Neural crest cell (in vitro differentiated cells): ENCODE measurements around the gene SERHL2. TPM values are rescaled to one million over a fixed set of nuclear protein-coding genes. Genes with fewer than 3 reads are reported as not detected.
A peak's percentile ranks its signal among the peaks of the same experiment; 100 is the strongest.
"Not testable (repeated sequence)": the region's sequence is repeated elsewhere in the genome, so short reads cannot be mapped to it uniquely, and the experiment has no call there.

Source experiments
- DNase-seq: peaks from one replicate; pipeline ENCODE4 v3.0.0; 2021; ENCODE audit warnings: low read depth, mixed read lengths, low spot score
- H3K27ac Mint-ChIP-seq: one replicate; pipeline ENCODE4 v1.8.0; 2021; ENCODE audit warnings: mild to moderate bottlenecking, mixed read lengths; ENCODE audit not compliant: unreplicated experiment
- H3K27me3 Mint-ChIP-seq: 2 replicates; pipeline ENCODE4 v1.8.0; 2021; ENCODE audit warnings: low read depth, mild to moderate bottlenecking, mixed read lengths
- H3K36me3 Mint-ChIP-seq: 2 replicates; pipeline ENCODE4 v1.8.0; 2021; ENCODE audit warnings: low read depth, mild to moderate bottlenecking, mixed read lengths
- H3K4me1 Mint-ChIP-seq: 2 replicates; pipeline ENCODE4 v1.8.0; 2021; ENCODE audit warnings: mixed read lengths
- H3K4me3 Mint-ChIP-seq: one replicate; pipeline ENCODE4 v1.8.0; 2021; ENCODE audit warnings: mild to moderate bottlenecking, mixed read lengths
- H3K9me3 Mint-ChIP-seq: 2 replicates; pipeline ENCODE4 v1.8.0; 2021; ENCODE audit warnings: mixed read lengths
- CTCF ChIP-seq: fragments of 200-600 bp; sonication (generic); conservative IDR thresholded peaks from 2 replicates; pipeline ENCODE4 v1.5.0; 2021; ENCODE audit warnings: antibody characterized with exemption, mild to moderate bottlenecking
- total RNA-seq: library from RNA; stranded (reverse); gene quantifications from 2 replicates; pipeline ENCODE4 v1.2.1, GENCODE V29; 2021

SERHL2 gene
- total RNA-seq, 1 donor from 2014 or later: 0.63 TPM

DNA sequence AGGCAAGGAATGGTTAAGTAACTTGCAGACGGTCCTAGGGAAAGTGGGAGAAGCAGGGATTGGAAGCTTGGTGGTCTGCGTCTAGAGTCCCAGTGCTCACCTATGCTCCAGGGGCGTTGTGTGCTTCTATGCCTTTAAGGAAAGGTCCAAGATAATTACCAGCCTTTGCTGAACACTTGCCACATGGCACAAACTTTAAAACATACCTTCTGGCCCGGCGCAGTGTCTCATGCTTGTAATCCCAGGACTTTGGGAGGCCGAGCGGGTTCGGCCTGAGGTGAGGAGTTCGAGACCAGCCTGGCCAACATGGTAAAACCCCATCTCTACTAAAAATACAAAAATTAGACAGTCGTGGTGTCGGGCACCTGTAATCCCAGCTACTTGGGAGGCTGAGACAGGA, 58.6 kb downstream of the SERHL2 start:
- Mint-ChIP-seq H3K4me1 (peaks cover 68% of the 10 kb centered on the region), H3K27ac (no peak overlapping the region), H3K9me3 (no peaks in the 10 kb centered on the region), H3K27me3 (peaks cover 11% of the 10 kb centered on the region), H3K36me3 (peaks cover 9% of the 10 kb centered on the region), H3K4me3 (peak overlapping the region; percentile 96)
- DNase-seq: no peak
- TF ChIP-seq CTCF: no peak

DNA sequence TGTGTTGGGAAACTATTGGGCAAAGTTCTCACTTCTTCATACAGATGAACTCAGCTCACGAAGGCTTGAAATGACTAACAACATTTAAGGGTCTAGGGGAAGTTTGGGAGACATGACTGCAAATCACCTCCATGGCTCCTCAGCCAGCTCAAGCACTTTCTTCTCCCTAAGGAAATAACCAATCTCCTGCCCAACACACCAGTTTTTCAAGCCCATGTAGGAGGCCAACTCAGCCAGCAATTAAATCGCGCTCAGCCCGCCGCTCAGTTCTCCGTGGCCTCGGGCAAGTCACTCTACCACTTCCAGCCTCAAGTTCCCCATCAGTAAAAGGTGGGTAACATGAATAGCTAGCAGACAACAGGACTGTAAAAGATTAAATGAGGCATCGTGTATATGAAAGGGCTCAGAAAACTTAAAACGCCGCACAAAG, 60.1 kb downstream of the SERHL2 start:
- H3K27ac Mint-ChIP-seq: peak overlapping the region; percentile 96
- TF ChIP-seq CTCF: no peak
- no peak for DNase-seq
- H3K36me3 Mint-ChIP-seq: peaks cover 7% of the 10 kb centered on the region
- peaks cover 63% of the 10 kb centered on the region for H3K4me1 Mint-ChIP-seq
- H3K4me3 Mint-ChIP-seq: peak overlapping the region; percentile 96
- H3K27me3 Mint-ChIP-seq: peaks cover 11% of the 10 kb centered on the region
- H3K9me3 Mint-ChIP-seq: no peaks in the 10 kb centered on the region

- peaks cover 7% of the 10 kb centered on the region for H3K36me3 Mint-ChIP-seq
- H3K9me3 Mint-ChIP-seq: no peaks in the 10 kb centered on the region
- H3K4me1 Mint-ChIP-seq: peaks cover 57% of the 10 kb centered on the region
- peaks cover 11% of the 10 kb centered on the region for H3K27me3 Mint-ChIP-seq
- peak; percentile 39 for TF ChIP-seq CTCF
- H3K4me3 Mint-ChIP-seq: peak within 1 kb of the TSS; percentile 96
- peak within 1 kb of the TSS; percentile 100 for H3K27ac Mint-ChIP-seq
- DNase-seq: peak; percentile 97
Observed at GRCh38 chr22:42614312-42615091, 60.7 kb downstream of the SERHL2 start, which contains the start of gene POLDIP3. Gene POLDIP3, minus strand, starts transcription at chr22:42614883. Its CDS starts 26 bp downstream, at chr22:42614857.

DNA sequence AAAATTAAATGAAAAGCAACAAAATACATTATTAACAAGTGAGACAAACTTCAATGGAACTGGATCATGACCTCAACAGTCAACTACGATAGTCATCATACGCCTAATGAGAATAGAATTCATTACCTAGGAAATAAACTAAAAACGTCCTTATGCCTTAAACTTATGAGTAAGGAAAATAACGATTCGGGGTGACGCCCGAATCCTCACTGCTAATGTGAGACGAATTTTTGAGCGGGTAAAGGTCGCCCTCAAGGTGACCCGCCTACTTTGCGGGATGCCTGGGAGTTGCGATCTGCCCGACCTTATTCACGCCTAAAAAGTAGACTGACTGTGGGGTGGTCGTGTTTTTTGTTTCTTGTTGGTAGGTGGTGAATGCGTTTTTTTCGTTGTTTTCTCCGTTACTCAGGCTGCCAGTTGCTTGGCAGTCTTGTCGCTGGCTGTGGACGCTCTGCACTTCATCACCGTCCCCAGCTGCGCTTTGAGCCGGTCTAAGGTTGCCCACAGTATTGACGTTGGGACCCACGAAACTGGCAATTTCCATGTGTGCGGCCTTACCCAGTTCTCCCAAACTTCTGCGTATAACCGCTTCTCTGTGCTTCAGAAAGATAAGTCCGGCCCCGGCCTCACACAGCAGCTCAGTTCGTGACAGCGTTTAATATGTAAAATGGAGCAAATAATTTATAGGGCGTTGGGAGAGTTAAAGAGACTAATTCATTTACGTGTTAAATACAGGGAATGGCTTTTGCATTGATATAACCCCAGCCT, 61.5 kb downstream of the SERHL2 start:
- no peaks in the 10 kb centered on the region for H3K9me3 Mint-ChIP-seq
- H3K27ac Mint-ChIP-seq: peak overlapping the region; percentile 100
- H3K36me3 Mint-ChIP-seq: peaks cover 7% of the 10 kb centered on the region
- peaks cover 11% of the 10 kb centered on the region for H3K27me3 Mint-ChIP-seq
- peak overlapping the region; percentile 89 for H3K4me3 Mint-ChIP-seq
- no peak for TF ChIP-seq CTCF
- H3K4me1 Mint-ChIP-seq: peaks cover 49% of the 10 kb centered on the region
- peak; percentile 89 for DNase-seq

DNA sequence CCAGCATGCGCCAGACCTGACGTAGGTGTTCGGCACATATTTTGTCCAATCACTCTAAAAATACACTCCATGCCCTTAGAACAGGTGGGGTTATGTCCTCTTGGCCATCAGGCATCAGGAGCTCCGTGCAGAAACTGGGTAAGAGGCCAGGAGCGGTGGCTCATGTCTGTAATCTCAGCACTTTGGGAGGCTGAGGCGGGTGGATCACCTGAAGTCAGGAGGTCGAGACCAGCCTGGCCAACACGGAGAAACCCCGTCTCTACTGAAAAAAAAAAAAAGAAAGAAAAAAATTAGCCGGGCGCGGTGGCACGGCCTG, 62.1 kb downstream of the SERHL2 start:
- peak overlapping the region; percentile 89 for H3K4me3 Mint-ChIP-seq
- peaks cover 46% of the 10 kb centered on the region for H3K4me1 Mint-ChIP-seq
- not testable (repeated sequence) for DNase-seq, H3K36me3 Mint-ChIP-seq, H3K27ac Mint-ChIP-seq, H3K9me3 Mint-ChIP-seq
- H3K27me3 Mint-ChIP-seq: peaks cover 11% of the 10 kb centered on the region
